H1 (cell line): Measurements from ENCODE around the gene LPCAT1. TPM values are rescaled to one million over a fixed set of nuclear protein-coding genes. Genes with fewer than 3 reads are reported as not detected.

Source experiments
- CTCF ChIA-PET: fragments of 300-600 bp; sonication (Branson Sonifier 250); formaldehyde crosslinking; loops from one replicate; lab custom pipeline; 2021; ENCODE audit not compliant: partially characterized antibody; lab: Charles Lee
- POLR2A ChIA-PET: fragments of 300-600 bp; sonication (Branson Sonifier 250); formaldehyde crosslinking; loops from one replicate; lab custom pipeline; 2021; ENCODE audit warnings: inconsistent platforms; ENCODE audit not compliant: partially characterized antibody; lab: Charles Lee
- DNase-seq, 2 experiments: peaks; one replicate each; pipeline versions ENCODE4 v3.0.0 to v3.0.0-alpha.2; 2010 to 2022; ENCODE audit warnings: low spot score in 2 of 2, low read depth in 1 of 2, mixed read lengths in 1 of 2
- FAIRE-seq: peaks from 2 replicates; lab custom pipeline; 2011; peaks lifted over from hg19 to GRCh38; lab: Jason Lieb, UNC
- H2AFZ ChIP-seq: 2 replicates; pipeline ENCODE4 v1.8.1; 2012; ENCODE audit warnings: low read length, inconsistent platforms
- H2AK5ac ChIP-seq: 2 replicates; pipeline ENCODE4 v1.6.1; 2013; ENCODE audit warnings: low read depth, low read length
- H2BK120ac ChIP-seq: replicated peaks from 2 replicates; pipeline ENCODE3; 2013; ENCODE audit warnings: low read depth, low read length, inconsistent platforms
- H2BK12ac ChIP-seq: 2 replicates; pipeline ENCODE4 v1.6.1; 2013; ENCODE audit warnings: low read depth, low read length
- H2BK15ac ChIP-seq: 2 replicates; pipeline ENCODE4 v1.6.1; 2013; ENCODE audit warnings: low read length
- H2BK20ac ChIP-seq: 2 replicates; pipeline ENCODE4 v1.6.1; 2013; ENCODE audit warnings: low read length
- H2BK5ac ChIP-seq: 2 replicates; pipeline ENCODE4 v1.6.1; 2013; ENCODE audit warnings: low read depth, low read length
- H3K14ac ChIP-seq: 2 replicates; pipeline ENCODE4 v1.6.1; 2013; ENCODE audit warnings: inconsistent platforms; ENCODE audit not compliant: insufficient read length
- H3K18ac ChIP-seq: 2 replicates; pipeline ENCODE4 v1.6.1; 2013; ENCODE audit warnings: low read length; ENCODE audit errors: extremely low read depth
- H3K23ac ChIP-seq: 2 replicates; pipeline ENCODE4 v1.6.1; 2013; ENCODE audit warnings: inconsistent platforms; ENCODE audit not compliant: insufficient read length
- H3K23me2 ChIP-seq: 2 replicates; pipeline ENCODE4 v1.6.1; 2013; ENCODE audit warnings: low read depth, low read length
- H3K27ac ChIP-seq: 2 replicates; pipeline ENCODE4 v1.6.1; 2011; ENCODE audit warnings: low read depth, low read length, inconsistent platforms
- H3K27me3 ChIP-seq, 4 experiments: replicated peaks in 1 of 4; 1 replicate in 1 of 4; 2 replicates in 3 of 4; pipeline versions ENCODE4 v1.6.1 to v1.8.1; 2011 to 2013; ENCODE audit warnings: low read length in 3 of 4, mild to moderate bottlenecking in 3 of 4, inconsistent platforms in 2 of 4, mixed read lengths in 2 of 4, moderate library complexity in 1 of 4; ENCODE audit not compliant: control insufficient read depth in 3 of 4, insufficient read depth in 3 of 4; ENCODE audit errors: extremely low read depth in 1 of 4
- H3K36me3 ChIP-seq, 4 experiments: 2 replicates each; pipeline versions ENCODE4 v1.6.1 to v1.8.1; 2011 to 2013; ENCODE audit warnings: mild to moderate bottlenecking in 4 of 4, low read length in 3 of 4, moderate library complexity in 2 of 4, control low read depth in 1 of 4, inconsistent platforms in 1 of 4; ENCODE audit not compliant: insufficient read depth in 4 of 4, control insufficient read depth in 2 of 4
- H3K4ac ChIP-seq: replicated peaks from 2 replicates; pipeline ENCODE3; 2013; ENCODE audit warnings: low read length, low read depth, mixed read lengths, inconsistent platforms; ENCODE audit not compliant: insufficient read length
- H3K4me1 ChIP-seq, 4 experiments: replicated peaks in 1 of 4; 1 replicate in 1 of 4; 2 replicates in 3 of 4; pipeline versions ENCODE4 v1.6.1 to v1.8.1; 2011 to 2013; ENCODE audit warnings: low read length in 3 of 4, inconsistent platforms in 2 of 4, mixed read lengths in 1 of 4; ENCODE audit not compliant: insufficient read depth in 4 of 4, control insufficient read depth in 3 of 4
- H3K4me2 ChIP-seq, 2 experiments: 2 replicates each; pipeline versions ENCODE4 v1.6.1 to v1.8.1; 2011 to 2013; ENCODE audit warnings: low read depth in 2 of 2, low read length in 2 of 2, control low read depth in 1 of 2, inconsistent platforms in 1 of 2, mild to moderate bottlenecking in 1 of 2; ENCODE audit not compliant: insufficient read depth in 1 of 2
- H3K4me3 ChIP-seq, 4 experiments: fragments of 200-600, 300-600 bp in 1 of 4; sonication (generic), shearing (Covaris generic), sonication (Bioruptor Twin) in 1 of 4; 2 replicates each; pipeline versions ENCODE4 v1.5.1 to v1.8.1; 2011 to 2016; ENCODE audit warnings: low read length in 4 of 4, low read depth in 3 of 4, control low read depth in 2 of 4, inconsistent platforms in 2 of 4, mild to moderate bottlenecking in 2 of 4, mixed read lengths in 1 of 4, moderate library complexity in 1 of 4; ENCODE audit not compliant: insufficient read depth in 2 of 4; ENCODE audit errors: extremely low read depth in 1 of 4
- H3K56ac ChIP-seq: replicated peaks from 2 replicates; pipeline ENCODE3; 2013; ENCODE audit warnings: low read depth, mild to moderate bottlenecking, mixed read lengths, low read length, inconsistent platforms; ENCODE audit not compliant: insufficient read length
- H3K79me1 ChIP-seq: 2 replicates; pipeline ENCODE4 v1.6.1; 2013; ENCODE audit warnings: low read depth, low read length, control low read depth
- H3K79me2 ChIP-seq, 2 experiments: 2 replicates each; pipeline versions ENCODE4 v1.6.1 to v1.8.1; 2012 to 2013; ENCODE audit warnings: low read length in 2 of 2, mild to moderate bottlenecking in 2 of 2, inconsistent platforms in 1 of 2; ENCODE audit not compliant: insufficient read depth in 2 of 2, control insufficient read depth in 1 of 2
- H3K9ac ChIP-seq, 4 experiments: replicated peaks in 1 of 4; 1 replicate in 1 of 4; 2 replicates in 3 of 4; pipeline versions ENCODE4 v1.6.1 to v1.8.1; 2011 to 2013; ENCODE audit warnings: low read depth in 3 of 4, low read length in 3 of 4, control low read depth in 2 of 4, mild to moderate bottlenecking in 2 of 4, moderate library complexity in 2 of 4, inconsistent platforms in 1 of 4; ENCODE audit errors: extremely low read depth in 1 of 4
- H3K9me3 ChIP-seq, 2 experiments: 2 replicates each; pipeline versions ENCODE4 v1.6.1 to v1.8.1; 2012 to 2013; ENCODE audit warnings: mild to moderate bottlenecking in 2 of 2, moderate library complexity in 2 of 2, control low read depth in 1 of 2, inconsistent platforms in 1 of 2, low read depth in 1 of 2, low read length in 1 of 2, mixed read lengths in 1 of 2; ENCODE audit not compliant: insufficient read depth in 2 of 2
- H4K20me1 ChIP-seq, 2 experiments: replicated peaks in 1 of 2; 2 replicates each; pipeline versions ENCODE3 to v1.8.1; 2011 to 2013; ENCODE audit warnings: inconsistent platforms in 2 of 2, low read length in 2 of 2, mild to moderate bottlenecking in 1 of 2; ENCODE audit not compliant: insufficient read depth in 2 of 2, control insufficient read depth in 1 of 2
- H4K5ac ChIP-seq: 2 replicates; pipeline ENCODE4 v1.6.1; 2013; ENCODE audit warnings: low read length, low read depth, mixed read lengths, inconsistent platforms; ENCODE audit not compliant: insufficient read length
- H4K8ac ChIP-seq: 2 replicates; pipeline ENCODE4 v1.8.0; 2013; ENCODE audit warnings: mild to moderate bottlenecking, moderate library complexity, low read length, inconsistent platforms; ENCODE audit not compliant: insufficient read depth; ENCODE audit errors: extremely low read depth
- H4K91ac ChIP-seq: replicated peaks from 2 replicates; pipeline ENCODE3; 2013; ENCODE audit warnings: low read length, mixed read lengths, inconsistent platforms; ENCODE audit not compliant: insufficient read length
- BRCA1 ChIP-seq: IDR thresholded peaks from 2 replicates; pipeline ENCODE4 v1.6.1; 2012; ENCODE audit warnings: low read depth, low read length, improper control_type of control experiment
- CHD1 ChIP-seq: IDR thresholded peaks from 2 replicates; pipeline ENCODE4 v1.6.1; 2012; ENCODE audit warnings: low read depth, low read length, improper control_type of control experiment
- HDAC6 ChIP-seq: IDR thresholded peaks from one replicate; pipeline ENCODE4 v1.7.1; 2012; ENCODE audit warnings: low read depth, mild to moderate bottlenecking, inconsistent platforms, low read length, moderate library complexity
- KDM5A ChIP-seq: fragments of 200-600 bp; IDR thresholded peaks from 2 replicates; pipeline ENCODE4 v1.7.1; 2012; ENCODE audit warnings: mild to moderate bottlenecking, low read length, inconsistent platforms, mixed read lengths
- POLR2A ChIP-seq, 2 experiments: IDR thresholded peaks; 1 replicate in 1 of 2; 2 replicates in 1 of 2; pipeline ENCODE4 v1.6.1; 2011; ENCODE audit warnings: low read depth in 2 of 2, low read length in 2 of 2, mild to moderate bottlenecking in 2 of 2; ENCODE audit errors: control extremely low read depth in 1 of 2
- SAP30 ChIP-seq: fragments of 300-600 bp; sonication (generic); IDR thresholded peaks from 2 replicates; pipeline ENCODE4 v1.7.1; 2012; ENCODE audit warnings: low read length, moderate library complexity, mild to moderate bottlenecking, inconsistent platforms; ENCODE audit not compliant: insufficient read depth, insufficient replicate concordance
- WGBS, 2 experiments: shearing (Covaris generic) in 1 of 2; methylation state at CpG; one replicate each; pipeline versions ENCODE4 v1.1.6 to v1.1.7; 2013 to 2015; ENCODE audit warnings: low lambda C conversion rate in 2 of 2, mixed read lengths in 2 of 2, inconsistent platforms in 1 of 2, low coverage in 1 of 2, missing lambda C conversion rate in 1 of 2; ENCODE audit not compliant: insufficient replicate concordance in 2 of 2, insufficient coverage in 1 of 2, insufficient read length in 1 of 2; ENCODE audit errors: extremely low coverage in 1 of 2, missing lambda C conversion rate in 1 of 2; 5-methylcytosine and 5-hydroxymethylcytosine counted together
- polyA plus RNA-seq, 7 experiments: library from polyadenylated mRNA; depleted of rRNA in 3 of 7; stranded (reverse) in 5 of 7; unstranded in 2 of 7; fragments of >200 nt in 5 of 7; fragments of 200-250 nt in 2 of 7; gene quantifications; 1 replicate in 5 of 7; 2 replicates in 1 of 7; 4 replicates in 1 of 7; pipeline versions ENCODE4 v1.2.1 to v1.2.3, GENCODE V29; 2011 to 2013; ENCODE audit warnings: missing spikeins in 2 of 7, mixed read lengths in 2 of 7
- total RNA-seq: library from RNA; stranded (reverse); fragmentation: NEBNext Ultra II Directional; extraction: Animal tissue kit (Norgen Biotek cat#: 25700); gene quantifications from 2 replicates; pipeline ENCODE4 v1.2.1, GENCODE V29; 2021
- TF ChIP-seq, protein P1 (sequence below): IDR thresholded peaks from 2 replicates; pipeline ENCODE4 v1.6.1; 2011; ENCODE audit warnings: low read length, improper control_type of control experiment

Gene LPCAT1
- total and polyA plus RNA-seq, 2 of the 8 experiments (the other 6 are each of a cell fraction or from before 2014, with no cell fraction given) = 107 to 260 TPM

DNA sequence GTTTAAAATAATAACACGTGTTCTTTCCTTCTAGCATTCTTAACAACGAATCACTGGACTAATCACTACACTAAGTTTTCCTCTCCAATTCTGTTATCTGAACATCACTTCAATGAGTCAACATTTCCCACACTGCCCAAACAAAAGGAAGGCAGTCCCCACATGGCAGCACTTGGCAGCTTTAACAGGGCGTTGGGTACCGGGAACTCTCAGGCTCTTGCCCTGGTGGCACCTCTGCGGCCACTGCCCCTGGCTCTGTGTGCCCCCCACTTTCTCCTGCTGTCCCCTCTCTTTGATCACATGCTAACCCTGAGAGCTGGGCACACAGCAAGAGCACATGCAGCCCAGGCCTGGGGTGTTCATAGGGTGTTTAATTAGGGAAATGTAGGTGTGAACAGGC, 94.3 kb downstream of the LPCAT1 start:
- 92% methylated on average over 5 of the region's 5 CpGs; no CpG with 5 or more reads in 1 of the 2 experiments for WGBS, 2 experiments
- peaks cover 37 to 52% of the 10 kb centered on the region in 2 experiments for H3K9me3 ChIP-seq

More for the DNA sequence above, 94.3 kb downstream of the LPCAT1 start:
- Histone ChIP-seq H3K27ac (no peak overlapping the region), H3K14ac (no peak overlapping the region), H3K18ac (no peak overlapping the region), H4K91ac (no peak overlapping the region), H2BK20ac (no peak overlapping the region), H4K20me1 (no peaks in the 10 kb centered on the region), H3K4ac (no peak overlapping the region), H3K4me3 (no peak overlapping the region), H2AK5ac (no peak overlapping the region), H2BK15ac (no peak overlapping the region), H2BK120ac (no peak overlapping the region), H3K36me3 (no peaks in the 10 kb centered on the region), H3K23ac (no peak overlapping the region), H3K79me1 (no peaks in the 10 kb centered on the region), H3K56ac (no peak overlapping the region), H2BK5ac (no peak overlapping the region), H3K27me3 (peaks cover 0 to 2% (median 0%) of the 10 kb centered on the region in 4 experiments; a peak in 1 of 7 replicates), H4K8ac (no peak overlapping the region), H4K5ac (no peak overlapping the region), H3K23me2 (peaks cover 3% of the 10 kb centered on the region; the same call in 1 of the 2 replicates), H3K79me2 (no peaks in the 10 kb centered on the region), H2BK12ac (no peak overlapping the region), H3K4me2 (no peak overlapping the region), H3K4me1 (no peaks in the 10 kb centered on the region), H2AFZ (no peak overlapping the region), H3K9ac (no peak overlapping the region)
- DNase-seq = no peak
- CTCF ChIA-PET = interaction anchor here (1.5 kb wide), 1 partner anchor 22 kb away, joined by 4 read pairs; no protein-coding TSS in a partner anchor
- no peak for TF ChIP-seq KDM5A
- TF ChIP-seq CHD1 = no peak
- no peak for TF ChIP-seq SAP30
- TF ChIP-seq, protein P1, sequence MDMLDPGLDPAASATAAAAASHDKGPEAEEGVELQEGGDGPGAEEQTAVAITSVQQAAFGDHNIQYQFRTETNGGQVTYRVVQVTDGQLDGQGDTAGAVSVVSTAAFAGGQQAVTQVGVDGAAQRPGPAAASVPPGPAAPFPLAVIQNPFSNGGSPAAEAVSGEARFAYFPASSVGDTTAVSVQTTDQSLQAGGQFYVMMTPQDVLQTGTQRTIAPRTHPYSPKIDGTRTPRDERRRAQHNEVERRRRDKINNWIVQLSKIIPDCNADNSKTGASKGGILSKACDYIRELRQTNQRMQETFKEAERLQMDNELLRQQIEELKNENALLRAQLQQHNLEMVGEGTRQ = no peak
- TF ChIP-seq POLR2A (IDR thresholded peaks at IDR 0.05; ENCODE audit: control extremely low read depth in 1 of 2, low read depth in 2 of 2, low read length in 2 of 2) = no peak
- TF ChIP-seq BRCA1 = no peak
- no peak for TF ChIP-seq HDAC6
- FAIRE-seq = no peak
- POLR2A ChIA-PET = no interaction called here
